Fibroblast of lung (primary cell): ENCODE data around the gene SLC16A10. TPM values are rescaled to one million over a fixed set of nuclear protein-coding genes. Genes with fewer than 3 reads are reported as not detected.

Source experiments
- DNase-seq, 2 donors: peaks; one replicate each; pipeline versions ENCODE4 v3.0.0 to v3.0.0-alpha.2; 2010; ENCODE audit warnings: low read depth in 2 of 2
- H2AFZ ChIP-seq: 2 replicates; pipeline ENCODE4 v1.5.1; 2012; ENCODE audit warnings: low read length, control low read depth, inconsistent platforms
- H3K27ac ChIP-seq: 2 replicates; pipeline ENCODE4 v1.5.1; 2011; ENCODE audit warnings: low read length, control low read depth; ENCODE audit not compliant: insufficient read depth
- H3K27me3 ChIP-seq: 2 replicates; pipeline ENCODE4 v1.5.1; 2011; ENCODE audit warnings: mild to moderate bottlenecking, low read length; ENCODE audit not compliant: control insufficient read depth, insufficient read depth
- H3K36me3 ChIP-seq: 2 replicates; pipeline ENCODE4 v1.5.1; 2011; ENCODE audit warnings: low read length; ENCODE audit not compliant: control insufficient read depth, insufficient read depth
- H3K4me1 ChIP-seq: 2 replicates; pipeline ENCODE4 v1.5.1; 2011; ENCODE audit warnings: low read length; ENCODE audit not compliant: control insufficient read depth, insufficient read depth; ENCODE audit errors: extremely low read depth
- H3K4me2 ChIP-seq: 2 replicates; pipeline ENCODE4 v1.5.1; 2011; ENCODE audit warnings: low read length, control low read depth; ENCODE audit not compliant: insufficient read depth; ENCODE audit errors: extremely low read depth
- H3K4me3 ChIP-seq, 4 experiments: fragments of 200-600 bp in 1 of 4; sonication (generic) in 1 of 4; replicated peaks in 1 of 4; 2 replicates each; pipeline ENCODE4 v1.5.1; 2011 to 2016; ENCODE audit warnings: low read length in 4 of 4, low read depth in 3 of 4, mild to moderate bottlenecking in 3 of 4, control low read depth in 2 of 4, inconsistent platforms in 1 of 4, mixed read lengths in 1 of 4; ENCODE audit not compliant: insufficient read depth in 1 of 4; ENCODE audit errors: control extremely low read depth in 1 of 4
- H3K79me2 ChIP-seq: 2 replicates; pipeline ENCODE4 v1.5.1; 2012; ENCODE audit warnings: mild to moderate bottlenecking, low read length, inconsistent platforms; ENCODE audit not compliant: control insufficient read depth, insufficient read depth
- H3K9ac ChIP-seq: 2 replicates; pipeline ENCODE4 v1.5.1; 2011; ENCODE audit warnings: mild to moderate bottlenecking, low read length, control low read depth; ENCODE audit not compliant: insufficient read depth
- H3K9me3 ChIP-seq: 2 replicates; pipeline ENCODE4 v1.5.1; 2012; ENCODE audit warnings: low read depth, low read length; ENCODE audit not compliant: control insufficient read depth, insufficient read depth
- H4K20me1 ChIP-seq: 2 replicates; pipeline ENCODE4 v1.5.1; 2011; ENCODE audit warnings: low read length; ENCODE audit not compliant: control insufficient read depth, insufficient read depth; ENCODE audit errors: extremely low read depth
- EZH2 ChIP-seq: IDR thresholded peaks from 2 replicates; pipeline ENCODE4 v1.5.1; 2012; ENCODE audit warnings: low read length, control low read depth, mild to moderate bottlenecking; ENCODE audit errors: missing control alignments
- polyA plus RNA-seq, 2 donors: library from polyadenylated mRNA; depleted of rRNA in 1 of 2; stranded (reverse) in 1 of 2; unstranded in 1 of 2; fragments of >200 nt; gene quantifications; 2 replicates each; pipeline ENCODE4 v1.2.1, GENCODE V29; 2011 to 2012; ENCODE audit warnings: missing spikeins in 1 of 2
- total RNA-seq: library from RNA; depleted of rRNA; stranded (reverse); fragments of >200 nt; gene quantifications from 2 replicates; pipeline ENCODE4 v1.2.1, GENCODE V29; 2014
- TF ChIP-seq, protein P1 (sequence below), 2 donors: IDR thresholded peaks in 1 of 2; conservative IDR thresholded peaks in 1 of 2; 1 replicate in 1 of 2; 2 replicates in 1 of 2; pipeline ENCODE4 v1.5.1; 2011 to 2012; ENCODE audit warnings: low read length in 2 of 2, control low read depth in 1 of 2, inconsistent platforms in 1 of 2, low read depth in 1 of 2, mild to moderate bottlenecking in 1 of 2

Gene SLC16A10
- total and polyA plus RNA-seq, 2 donors (not counting 1 experiment from before 2014, with no cell fraction given), result not detected

DNA sequence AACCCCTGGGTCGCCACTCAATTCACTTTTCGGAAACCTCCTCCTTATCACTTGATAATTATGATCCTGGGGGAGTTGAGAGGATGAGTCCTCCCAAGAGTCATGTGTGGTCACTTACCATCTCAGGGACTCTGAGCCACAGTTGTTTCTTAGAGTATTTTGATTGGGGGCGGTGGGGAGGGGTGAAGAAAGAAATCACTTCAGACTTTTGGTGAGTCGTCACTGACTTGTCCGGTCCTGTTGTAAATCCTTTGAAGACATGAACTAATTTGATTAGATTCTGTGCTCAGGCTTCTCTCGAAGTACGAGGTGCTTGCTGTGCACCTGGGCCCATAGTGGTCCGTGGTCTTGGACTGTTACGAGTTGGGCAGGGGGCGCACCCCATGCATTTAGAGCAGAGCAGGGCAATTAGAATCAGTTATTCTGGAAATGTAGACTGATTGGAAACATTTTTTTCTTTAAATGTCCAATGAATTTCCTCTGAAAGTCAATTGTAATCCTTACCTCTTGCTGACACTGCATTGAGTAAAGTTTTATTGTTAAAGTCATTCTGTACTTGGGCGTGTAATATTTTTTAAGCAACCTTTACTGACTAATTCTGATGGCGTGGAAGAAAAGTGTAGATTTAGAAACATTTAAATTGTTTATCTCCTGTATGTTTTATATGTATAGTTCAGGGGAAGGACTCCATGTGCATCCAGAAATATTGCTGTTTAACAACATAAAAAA lies 173.4 kb downstream of the SLC16A10 start:
- no peaks in the 10 kb centered on the region for H3K9me3 ChIP-seq
- peaks cover 6% of the 10 kb centered on the region for H3K79me2 ChIP-seq
- no peak overlapping the region for H2AFZ ChIP-seq
- H3K4me1 ChIP-seq, result peaks cover 8% of the 10 kb centered on the region
- no peaks in the 10 kb centered on the region for H3K36me3 ChIP-seq
- H4K20me1 ChIP-seq, result no peaks in the 10 kb centered on the region
- no peak overlapping the region for H3K27ac ChIP-seq
- no peak overlapping the region for H3K9ac ChIP-seq
- peak overlapping the region in 2 of 4 experiments; percentile 19 to 38 for H3K4me3 ChIP-seq
- H3K27me3 ChIP-seq, result no peaks in the 10 kb centered on the region
- DNase-seq, result peak in 1 of 2 donors; percentile 35
- H3K4me2 ChIP-seq, result peak overlapping the region; percentile 44
- no peak for TF ChIP-seq EZH2
- TF ChIP-seq, protein P1, sequence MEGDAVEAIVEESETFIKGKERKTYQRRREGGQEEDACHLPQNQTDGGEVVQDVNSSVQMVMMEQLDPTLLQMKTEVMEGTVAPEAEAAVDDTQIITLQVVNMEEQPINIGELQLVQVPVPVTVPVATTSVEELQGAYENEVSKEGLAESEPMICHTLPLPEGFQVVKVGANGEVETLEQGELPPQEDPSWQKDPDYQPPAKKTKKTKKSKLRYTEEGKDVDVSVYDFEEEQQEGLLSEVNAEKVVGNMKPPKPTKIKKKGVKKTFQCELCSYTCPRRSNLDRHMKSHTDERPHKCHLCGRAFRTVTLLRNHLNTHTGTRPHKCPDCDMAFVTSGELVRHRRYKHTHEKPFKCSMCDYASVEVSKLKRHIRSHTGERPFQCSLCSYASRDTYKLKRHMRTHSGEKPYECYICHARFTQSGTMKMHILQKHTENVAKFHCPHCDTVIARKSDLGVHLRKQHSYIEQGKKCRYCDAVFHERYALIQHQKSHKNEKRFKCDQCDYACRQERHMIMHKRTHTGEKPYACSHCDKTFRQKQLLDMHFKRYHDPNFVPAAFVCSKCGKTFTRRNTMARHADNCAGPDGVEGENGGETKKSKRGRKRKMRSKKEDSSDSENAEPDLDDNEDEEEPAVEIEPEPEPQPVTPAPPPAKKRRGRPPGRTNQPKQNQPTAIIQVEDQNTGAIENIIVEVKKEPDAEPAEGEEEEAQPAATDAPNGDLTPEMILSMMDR (conservative IDR thresholded peaks at IDR 0.05 in 1 of 2, IDR thresholded peaks at IDR 0.05 in 1 of 2; ENCODE audit: low read depth in 1 of 2, low read length in 2 of 2), result no peak

DNA sequence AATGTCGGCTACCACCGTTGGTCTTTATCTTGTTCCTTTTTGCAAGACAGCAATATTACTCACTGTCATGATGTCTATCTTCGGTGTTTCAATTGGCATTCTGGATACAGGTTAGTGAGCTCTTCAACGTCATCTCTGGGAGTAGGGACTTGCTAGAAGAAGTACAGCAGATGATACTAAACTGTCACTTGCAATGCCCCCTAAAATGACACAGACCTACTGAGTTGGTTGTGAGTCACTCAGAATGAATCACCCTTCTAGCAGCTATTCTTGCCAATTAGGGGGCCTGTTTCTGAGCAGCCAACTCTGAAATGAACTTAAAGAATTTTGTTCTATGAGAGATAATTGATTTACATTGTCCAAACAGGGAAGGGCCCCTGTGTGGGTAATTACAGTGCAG lies 176.5 kb downstream of the SLC16A10 start:
- no peaks in the 10 kb centered on the region for H4K20me1 ChIP-seq
- H3K4me1 ChIP-seq, result peaks cover 8% of the 10 kb centered on the region
- peaks cover 6% of the 10 kb centered on the region for H3K79me2 ChIP-seq
- peaks cover 3% of the 10 kb centered on the region for H3K36me3 ChIP-seq
- no peak overlapping the region for H3K27ac ChIP-seq
- H3K9ac ChIP-seq, result no peak overlapping the region
- TF ChIP-seq, protein P1 (conservative IDR thresholded peaks at IDR 0.05 in 1 of 2, IDR thresholded peaks at IDR 0.05 in 1 of 2; ENCODE audit: low read depth in 1 of 2, low read length in 2 of 2), result no peak
- TF ChIP-seq EZH2, result no peak
- no peak overlapping the region for H3K4me3 ChIP-seq
- no peaks in the 10 kb centered on the region for H3K27me3 ChIP-seq
- H3K9me3 ChIP-seq, result no peaks in the 10 kb centered on the region
- peak; percentile 65 to 81 for DNase-seq
- H3K4me2 ChIP-seq, result peak overlapping the region; percentile 19
- no peak overlapping the region for H2AFZ ChIP-seq

DNA sequence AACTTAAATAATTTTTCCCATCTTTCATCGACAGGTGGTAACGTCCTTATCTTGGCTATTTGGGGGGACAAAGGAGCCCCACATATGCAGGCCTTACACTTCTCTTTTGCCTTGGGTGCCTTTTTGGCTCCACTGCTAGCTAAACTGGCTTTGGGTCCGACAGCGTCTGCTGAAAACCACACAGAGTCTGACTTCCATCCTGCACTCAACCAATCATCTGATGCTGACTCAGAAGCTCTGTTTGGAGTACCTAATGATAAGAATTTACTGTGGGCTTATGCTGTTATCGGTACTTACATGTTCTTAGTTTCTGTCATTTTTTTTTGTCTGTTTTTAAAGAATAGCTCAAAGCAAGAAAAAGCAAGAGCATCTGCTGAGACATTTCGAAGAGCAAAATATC lies 178.5 kb downstream of the SLC16A10 start:
- peak in 1 of 2 donors; percentile 81 for DNase-seq
- Histone ChIP-seq H3K4me3 (no peak overlapping the region), H3K4me1 (peaks cover 8% of the 10 kb centered on the region), H2AFZ (no peak overlapping the region), H3K9ac (no peak overlapping the region), H3K27ac (no peak overlapping the region), H4K20me1 (no peaks in the 10 kb centered on the region), H3K79me2 (peaks cover 4% of the 10 kb centered on the region), H3K4me2 (no peak overlapping the region), H3K9me3 (no peaks in the 10 kb centered on the region), H3K36me3 (peaks cover 3% of the 10 kb centered on the region), H3K27me3 (no peaks in the 10 kb centered on the region)
- TF ChIP-seq, protein P1 (conservative IDR thresholded peaks at IDR 0.05 in 1 of 2, IDR thresholded peaks at IDR 0.05 in 1 of 2; ENCODE audit: low read depth in 1 of 2, low read length in 2 of 2), result no peak
- TF ChIP-seq EZH2, result no peak
